A673 (cell line): Measurements from ENCODE around the gene MVP.

ENCODE experiments used
- CTCF ChIP-seq: fragments of 300-800, 200-600 bp; sonication (generic); conservative IDR thresholded peaks from 2 replicates; pipeline ENCODE4 v1.5.1; 2017; ENCODE audit warnings: low read depth, mild to moderate bottlenecking, antibody characterized with exemption, low read length, moderate library complexity, mixed read lengths
- EZH2 ChIP-seq: fragments of 200-600 bp; sonication (generic); IDR thresholded peaks from 2 replicates; pipeline ENCODE4 v1.6.1; 2017; ENCODE audit warnings: borderline replicate concordance, low read depth, mild to moderate bottlenecking, mixed read lengths, antibody characterized with exemption, low read length; ENCODE audit not compliant: poor library complexity, severe bottlenecking

GRCh38 chr16:29897333-29897732 is 77.1 kb downstream of the MVP start:
- no peak for TF ChIP-seq CTCF
- TF ChIP-seq EZH2, result no peak
